IMR-90 (cell line): Measurements from ENCODE around the gene HCFC1. TPM values are rescaled to one million over a fixed set of nuclear protein-coding genes. Genes with fewer than 3 reads are reported as not detected.

ENCODE experiments used
- ATAC-seq: fragments of 200-7000 bp; cut with Tn5 transposase; 2 replicates; pipeline ENCODE4 v1.9.1; 2020; ENCODE audit warnings: low read depth, mild to moderate bottlenecking, moderate library complexity
- BruUV-seq: library from RNA; stranded (reverse); fragments of 400-500 nt; replicated peaks from 2 replicates; lab custom pipeline; 2021; lab: Mats Ljungman, UMichigan
- CTCF ChIA-PET: fragments of 300-600 bp; formaldehyde crosslinking; extraction: SDS; loops from one replicate; lab custom pipeline; 2021; ENCODE audit warnings: antibody characterized with exemption; lab: Yijun Ruan, JAX
- POLR2A ChIA-PET: fragments of 300-600 bp; sonication (Branson Sonifier 250); formaldehyde crosslinking; loops from one replicate; lab custom pipeline; 2022; ENCODE audit warnings: antibody characterized with exemption; ENCODE audit not compliant: unreplicated experiment; lab: Charles Lee
- DNase-seq: peaks from one replicate; pipeline ENCODE4 v3.0.0; 2013
- H2AFZ ChIP-seq: replicated peaks from 2 replicates; pipeline ENCODE3; 2013; ENCODE audit warnings: low read length, mild to moderate bottlenecking; ENCODE audit not compliant: poor library complexity
- H2AK5ac ChIP-seq: 2 replicates; pipeline ENCODE4 v1.6.1; 2013; ENCODE audit warnings: low read depth, low read length, inconsistent platforms
- H2AK9ac ChIP-seq: replicated peaks from 2 replicates; pipeline ENCODE3; 2013; ENCODE audit warnings: mild to moderate bottlenecking, low read depth, low read length, moderate library complexity; ENCODE audit not compliant: poor library complexity
- H2BK120ac ChIP-seq: 2 replicates; pipeline ENCODE4 v1.6.1; 2013; ENCODE audit warnings: low read depth, low read length, inconsistent platforms
- H2BK15ac ChIP-seq: 3 replicates; pipeline ENCODE4 v1.6.1; 2013; ENCODE audit warnings: low read depth, low read length, inconsistent platforms
- H2BK20ac ChIP-seq: 2 replicates; pipeline ENCODE4 v1.6.1; 2013; ENCODE audit warnings: low read depth, mild to moderate bottlenecking, inconsistent platforms, low read length, moderate library complexity
- H2BK5ac ChIP-seq: 2 replicates; pipeline ENCODE4 v1.6.1; 2013; ENCODE audit warnings: mild to moderate bottlenecking, low read depth, low read length, inconsistent platforms; ENCODE audit not compliant: poor library complexity, severe bottlenecking
- H3K14ac ChIP-seq: replicated peaks from 2 replicates; pipeline ENCODE4 v1.6.1; 2013; ENCODE audit warnings: low read depth, low read length, inconsistent platforms
- H3K18ac ChIP-seq: 2 replicates; pipeline ENCODE4 v1.6.1; 2013; ENCODE audit warnings: low read depth, low read length, control low read depth
- H3K23ac ChIP-seq: 2 replicates; pipeline ENCODE4 v1.6.1; 2013; ENCODE audit warnings: low read depth, low read length, inconsistent platforms
- H3K27ac ChIP-seq: 2 replicates; pipeline ENCODE4 v1.5.1; 2013; ENCODE audit warnings: mild to moderate bottlenecking, control low read depth, low read length; ENCODE audit not compliant: insufficient read depth
- H3K27me3 ChIP-seq: 2 replicates; pipeline ENCODE4 v1.6.1; 2013; ENCODE audit warnings: low read length; ENCODE audit not compliant: control insufficient read depth, insufficient read depth
- H3K36me3 ChIP-seq: 2 replicates; pipeline ENCODE4 v1.6.1; 2013; ENCODE audit warnings: low read length, mixed read lengths; ENCODE audit not compliant: control insufficient read depth, insufficient read depth
- H3K4ac ChIP-seq: 2 replicates; pipeline ENCODE4 v1.6.1; 2013; ENCODE audit warnings: low read depth, low read length, inconsistent platforms
- H3K4me1 ChIP-seq: 2 replicates; pipeline ENCODE4 v1.6.1; 2013; ENCODE audit warnings: low read length, mixed read lengths; ENCODE audit not compliant: control insufficient read depth, insufficient read depth
- H3K4me2 ChIP-seq: 2 replicates; pipeline ENCODE4 v1.6.1; 2013; ENCODE audit warnings: low read depth, mild to moderate bottlenecking, control low read depth, low read length, moderate library complexity
- H3K4me3 ChIP-seq: 2 replicates; pipeline ENCODE4 v1.5.1; 2013; ENCODE audit warnings: low read depth, mild to moderate bottlenecking, control low read depth, low read length, moderate library complexity; ENCODE audit not compliant: insufficient read depth
- H3K56ac ChIP-seq: 2 replicates; pipeline ENCODE4 v1.6.1; 2013; ENCODE audit warnings: low read length, inconsistent platforms; ENCODE audit not compliant: insufficient read depth; ENCODE audit errors: extremely low read depth
- H3K79me1 ChIP-seq, 2 experiments: 2 replicates each; pipeline ENCODE4 v1.6.1; 2013; ENCODE audit warnings: low read length in 2 of 2, inconsistent platforms in 1 of 2, low read depth in 1 of 2
- H3K9ac ChIP-seq: 2 replicates; pipeline ENCODE4 v1.6.1; 2013; ENCODE audit warnings: low read depth, low read length, control low read depth
- H3K9me1 ChIP-seq: 2 replicates; pipeline ENCODE4 v1.6.1; 2013; ENCODE audit warnings: low read length, inconsistent platforms; ENCODE audit not compliant: insufficient read depth
- H3K9me3 ChIP-seq: 2 replicates; pipeline ENCODE4 v1.6.1; 2013; ENCODE audit warnings: low read length; ENCODE audit not compliant: control insufficient read depth, insufficient read depth
- H4K20me1 ChIP-seq: 2 replicates; pipeline ENCODE4 v1.6.1; 2013; ENCODE audit warnings: low read length, inconsistent platforms; ENCODE audit not compliant: insufficient read depth
- H4K5ac ChIP-seq: 2 replicates; pipeline ENCODE4 v1.6.1; 2013; ENCODE audit warnings: mild to moderate bottlenecking, low read depth, low read length, control low read depth
- H4K8ac ChIP-seq, 2 experiments: 2 replicates each; pipeline ENCODE4 v1.6.1; 2013; ENCODE audit warnings: low read depth in 2 of 2, low read length in 2 of 2, control low read depth in 1 of 2, inconsistent platforms in 1 of 2
- H4K91ac ChIP-seq: 2 replicates; pipeline ENCODE4 v1.6.1; 2013; ENCODE audit warnings: low read depth, low read length, inconsistent platforms; ENCODE audit not compliant: insufficient read depth
- MAFK ChIP-seq: IDR thresholded peaks from 2 replicates; pipeline ENCODE4 v1.6.1; 2012; ENCODE audit warnings: low read depth, low read length, improper control_type of control experiment
- WGBS, 2 experiments: methylation state at CpG; one replicate each; pipeline versions ENCODE4 v1.1.5 to v1.1.7; 2013; ENCODE audit warnings: missing lambda C conversion rate in 2 of 2; ENCODE audit not compliant: insufficient read length in 1 of 2; ENCODE audit errors: extremely low coverage in 2 of 2; 5-methylcytosine and 5-hydroxymethylcytosine counted together
- dilution Hi-C: fragments of 300-500 bp; cut with HindIII; formaldehyde crosslinking; loops from one replicate; pipeline ENCODE4 v1.14.3; 2018; ENCODE audit warnings: low sequenced_read_pairs; ENCODE audit not compliant: unreplicated experiment
- in situ Hi-C: fragments of 300-500 bp; cut with MboI; formaldehyde crosslinking; loops from 3 replicates; pipeline ENCODE4 v1.14.3; 2019; ENCODE audit warnings: low sequenced_read_pairs, inconsistent platforms, mixed read lengths
- intact Hi-C: fragments of 100-400 bp; cut with micrococcal nuclease; formaldehyde crosslinking; loops from 2 replicates; pipeline ENCODE4 v1.10.0; 2022
- polyA plus RNA-seq, 3 experiments: library from polyadenylated mRNA; depleted of rRNA; stranded (reverse); fragments of >200 nt; gene quantifications; 2 replicates each; pipeline ENCODE4 v1.2.3, GENCODE V29; 2012; ENCODE audit warnings: low replicate concordance in 1 of 3
- total RNA-seq: library from RNA; depleted of rRNA; stranded (reverse); fragments of >200 nt; gene quantifications from 2 replicates; pipeline ENCODE4 v1.2.3, GENCODE V29; 2012

The HCFC1 gene
- total and polyA plus RNA-seq, 2 of the 4 experiments (the other 2 are of a cell fraction): 3.2 to 17.6 TPM

- Histone ChIP-seq H3K9me3 (no peaks in the 10 kb centered on the region), H3K14ac (peak overlapping the region; percentile 83), H3K18ac (peak overlapping the region; percentile 45; the same call in 1 of the 2 replicates), H3K9ac (peak overlapping the region; percentile 91), H2BK15ac (no peak overlapping the region), H2BK120ac (peak overlapping the region; percentile 13; the same call in 1 of the 2 replicates), H3K23ac (peak overlapping the region; percentile 71; the same call in 1 of the 2 replicates), H2AK5ac (peak overlapping the region; percentile 89), H4K5ac (peak overlapping the region; percentile 77), H4K8ac (peak overlapping the region; percentile 80 to 86; a peak in 3 of 4 replicates), H4K20me1 (no peaks in the 10 kb centered on the region), H2AFZ (peak overlapping the region; percentile 82), H4K91ac (peak overlapping the region; percentile 66), H2BK5ac (peak overlapping the region; percentile 74), H3K27ac (peak overlapping the region; percentile 90), H3K36me3 (peaks cover 20% of the 10 kb centered on the region), H3K4me2 (peak overlapping the region; percentile 96), H3K9me1 (no peaks in the 10 kb centered on the region), H3K27me3 (no peaks in the 10 kb centered on the region), H2AK9ac (peak overlapping the region; percentile 97), H2BK20ac (no peak overlapping the region), H3K79me1 (peaks cover 0 to 20% of the 10 kb centered on the region in 2 experiments; a peak in 2 of 4 replicates), H3K56ac (0 out of 2 replicates have a peak overlapping the region, but pooled peaks have one; percentile 3), H3K4me1 (peaks cover 24% of the 10 kb centered on the region), H3K4me3 (peak overlapping the region; percentile 59), H3K4ac (peak overlapping the region; percentile 78)
- in situ Hi-C loops (no loop called here), dilution Hi-C loops (no loop called here), intact Hi-C loops (loop anchor here (1.0 kb wide), 1 partner anchor 22 kb away; no protein-coding TSS in a partner anchor)
- WGBS, 2 experiments: 50% methylated on average over 2 of the region's 15 CpGs; no CpG with 5 or more reads in 1 of the 2 experiments
- DNase-seq: no peak
- no TSS peak for BruUV-seq
- ChIA-PET POLR2A (no interaction called here), CTCF (no interaction called here)
- ATAC-seq: no peak
- no peak for TF ChIP-seq MAFK
These were observed 47.0 kb upstream of the HCFC1 start for GRCh38 chrX:154018518-154019060.
